ENCODE results near the gene MYD88.

The MYD88 gene

DNA sequence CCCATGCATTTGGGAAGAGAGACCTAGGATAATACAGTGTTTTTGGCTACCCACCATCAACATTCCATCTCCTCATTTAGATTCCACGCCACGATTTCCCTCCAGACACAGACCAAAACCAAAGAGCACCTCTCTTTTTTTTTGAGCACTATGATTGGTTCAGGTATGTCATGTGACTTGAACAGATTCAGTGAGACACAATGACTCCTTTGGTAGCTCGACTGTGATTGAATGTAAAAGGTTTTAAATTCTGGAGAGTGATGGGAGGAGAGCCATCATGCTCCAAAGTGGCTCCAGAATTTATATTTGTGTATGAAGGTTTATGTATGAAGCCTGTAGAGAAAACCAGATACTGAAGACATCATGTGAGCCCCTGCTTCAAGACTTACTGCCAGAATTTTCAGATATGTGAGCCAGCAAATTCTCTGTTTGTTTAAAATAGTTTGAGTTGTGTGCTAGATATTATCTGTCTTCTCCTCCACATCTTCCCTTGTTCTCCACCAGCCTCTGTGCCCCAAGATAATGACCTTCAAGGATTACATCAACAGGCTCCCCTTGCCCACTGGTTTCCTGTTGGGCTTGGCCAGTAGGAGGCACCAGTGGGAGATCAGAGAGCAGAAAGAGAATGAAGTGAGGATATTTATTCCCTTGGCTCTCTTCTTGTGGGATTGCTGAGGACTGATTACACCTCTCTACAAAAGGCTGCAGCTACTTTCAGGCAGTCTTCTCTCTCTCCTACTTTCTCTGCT lies 12.5 kb downstream of the MYD88 start:
- no peak for TF ChIP-seq Cebpa-rat (IDR thresholded peaks at IDR 0.05)
- Histone ChIP-seq H3K4me2 (peak overlapping the region in 5 of 11 experiments; percentile 56 to 93 (median 82); a peak in 11 of 22 replicates), H3K9ac (peak overlapping the region in 2 of 11 experiments; percentile 12 to 57; a peak in 3 of 22 replicates), H3K27me3 (no peaks in the 10 kb centered on the region), H3K27ac (peak overlapping the region in 6 of 11 experiments; percentile 19 to 93 (median 72); a peak in 10 of 22 replicates), H3K36me3 (peaks cover 0 to 8% (median 0%) of the 10 kb centered on the region in 11 experiments; a peak in 1 of 22 replicates), H3K4me3 (no peak overlapping the region), H4K20me1 (no peaks in the 10 kb centered on the region), H3K9me3 (replicated peaks in 1 of 11) (peaks cover 11 to 28% (median 22%) of the 10 kb centered on the region in 11 experiments; a peak in 21 of 22 replicates), H3K4me1 (peaks cover 6 to 100% (median 64%) of the 10 kb centered on the region in 10 experiments; a peak in 19 of 20 replicates)

DNA sequence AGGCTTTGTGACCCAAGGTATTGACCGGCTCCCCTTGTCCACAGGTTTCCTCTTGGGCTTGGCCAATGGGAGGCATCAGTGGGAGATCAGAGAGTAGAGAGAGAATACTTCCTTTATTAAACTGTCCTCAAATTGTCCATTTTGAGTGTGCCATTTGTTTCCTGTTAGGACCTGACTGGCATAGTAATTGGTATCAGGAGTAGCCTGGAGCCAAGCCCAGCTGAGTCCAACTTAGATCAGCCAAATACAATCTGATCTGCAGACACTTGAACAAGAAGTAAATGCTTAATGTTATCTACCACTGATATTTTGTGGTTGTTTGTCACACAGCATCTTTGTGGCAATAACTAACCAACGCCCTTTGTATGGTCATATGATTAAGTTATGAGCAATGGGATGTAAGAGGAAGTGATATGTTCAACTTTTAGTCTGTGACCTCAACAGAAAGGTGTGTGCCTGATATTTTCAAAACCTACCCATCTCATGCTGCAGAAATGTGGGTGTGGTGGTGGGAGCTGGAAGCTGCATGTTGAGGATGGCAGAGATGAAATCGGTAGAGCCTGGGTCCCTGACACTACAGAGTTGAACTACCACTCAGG lies 13.3 kb downstream of the MYD88 start:
- TF ChIP-seq Cebpa-rat (IDR thresholded peaks at IDR 0.05) = no peak
- no peaks in the 10 kb centered on the region for H4K20me1 ChIP-seq
- H3K27me3 ChIP-seq = no peaks in the 10 kb centered on the region
- no peak overlapping the region for H3K4me3 ChIP-seq
- peaks cover 6 to 97% (median 64%) of the 10 kb centered on the region in 10 experiments; a peak in 19 of 20 replicates for H3K4me1 ChIP-seq
- peaks cover 3 to 20% (median 14%) of the 10 kb centered on the region in 11 experiments; a peak in 19 of 22 replicates for H3K9me3 ChIP-seq (replicated peaks in 1 of 11)
- H3K9ac ChIP-seq = peak overlapping the region in 2 of 11 experiments; percentile 12 to 57; a peak in 3 of 22 replicates
- peak overlapping the region in 6 of 11 experiments; percentile 19 to 93 (median 72); a peak in 10 of 22 replicates for H3K27ac ChIP-seq
- peaks cover 0 to 2% (median 0%) of the 10 kb centered on the region in 11 experiments; a peak in 1 of 22 replicates for H3K36me3 ChIP-seq
- peak overlapping the region in 5 of 11 experiments; percentile 56 to 93 (median 75); a peak in 12 of 22 replicates for H3K4me2 ChIP-seq

DNA sequence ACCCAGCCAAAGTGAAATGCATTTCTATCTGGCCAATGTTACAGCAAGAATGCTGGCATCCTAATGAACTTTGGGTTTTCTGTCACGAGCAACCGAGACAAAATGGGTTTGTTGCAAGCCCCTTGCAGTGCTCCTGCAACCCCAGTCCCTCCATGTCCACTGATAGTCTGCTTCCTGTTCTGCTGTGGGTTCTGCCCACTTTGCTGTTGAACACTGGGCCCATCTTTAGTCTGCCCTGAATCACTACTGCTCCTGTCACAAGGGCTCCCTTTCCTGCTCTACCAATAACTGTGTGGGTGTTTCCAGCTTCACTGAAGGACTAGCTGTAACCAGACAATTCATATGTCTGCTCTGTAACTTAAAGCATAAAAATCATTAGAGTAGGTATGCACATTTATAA lies 14.1 kb downstream of the MYD88 start:
- peak overlapping the region in 3 of 11 experiments; percentile 15 to 31 (median 16); a peak in 1 of 22 replicates for H3K9ac ChIP-seq
- TF ChIP-seq Cebpa-rat (IDR thresholded peaks at IDR 0.05) = no peak
- no peaks in the 10 kb centered on the region for H3K36me3 ChIP-seq
- peaks cover 0 to 11% (median 6%) of the 10 kb centered on the region in 11 experiments; a peak in 12 of 22 replicates for H3K9me3 ChIP-seq (replicated peaks in 1 of 11)
- peak overlapping the region in 5 of 11 experiments; percentile 54 to 93 (median 78); a peak in 9 of 22 replicates for H3K27ac ChIP-seq
- no peaks in the 10 kb centered on the region for H4K20me1 ChIP-seq
- no peaks in the 10 kb centered on the region for H3K27me3 ChIP-seq
- peaks cover 6 to 95% (median 60%) of the 10 kb centered on the region in 10 experiments; a peak in 19 of 20 replicates for H3K4me1 ChIP-seq
- peak overlapping the region in 5 of 11 experiments; percentile 56 to 93 (median 75); a peak in 9 of 22 replicates for H3K4me2 ChIP-seq
- no peak overlapping the region for H3K4me3 ChIP-seq

DNA sequence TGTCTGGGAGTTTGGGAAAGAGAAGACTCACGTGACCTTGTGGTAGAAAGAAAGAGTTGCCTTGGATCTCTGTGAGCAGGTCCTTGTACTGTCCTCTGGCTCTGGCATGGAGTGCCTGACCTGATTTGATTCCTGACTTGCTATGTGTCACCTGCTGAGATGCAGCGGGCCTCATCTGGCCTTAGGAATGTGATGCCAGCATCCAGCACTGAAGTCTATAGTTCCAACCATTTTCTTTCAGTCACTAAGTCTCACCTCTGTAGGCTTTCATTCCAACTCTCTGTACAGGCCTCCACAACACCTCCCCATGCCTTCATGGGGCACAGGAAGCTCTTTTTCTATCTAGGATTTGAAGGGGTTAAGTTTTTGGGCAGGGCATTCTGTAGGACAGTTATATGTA lies 14.8 kb downstream of the MYD88 start:
- no peak overlapping the region for H3K4me3 ChIP-seq
- H3K9ac ChIP-seq = peak overlapping the region in 3 of 11 experiments; percentile 16 to 63 (median 57); a peak in 3 of 22 replicates
- peaks cover 1 to 95% (median 54%) of the 10 kb centered on the region in 10 experiments; a peak in 18 of 20 replicates for H3K4me1 ChIP-seq
- H3K27ac ChIP-seq = peak overlapping the region in 6 of 11 experiments; percentile 18 to 93 (median 66); a peak in 10 of 22 replicates
- H3K27me3 ChIP-seq = no peaks in the 10 kb centered on the region
- TF ChIP-seq Cebpa-rat (IDR thresholded peaks at IDR 0.05) = no peak
- no peaks in the 10 kb centered on the region for H3K36me3 ChIP-seq
- peaks cover 0 to 6% (median 0%) of the 10 kb centered on the region in 11 experiments; a peak in 5 of 22 replicates for H3K9me3 ChIP-seq (replicated peaks in 1 of 11)
- H4K20me1 ChIP-seq = no peaks in the 10 kb centered on the region
- H3K4me2 ChIP-seq = peak overlapping the region in 6 of 11 experiments; percentile 42 to 93 (median 72); a peak in 11 of 22 replicates

DNA sequence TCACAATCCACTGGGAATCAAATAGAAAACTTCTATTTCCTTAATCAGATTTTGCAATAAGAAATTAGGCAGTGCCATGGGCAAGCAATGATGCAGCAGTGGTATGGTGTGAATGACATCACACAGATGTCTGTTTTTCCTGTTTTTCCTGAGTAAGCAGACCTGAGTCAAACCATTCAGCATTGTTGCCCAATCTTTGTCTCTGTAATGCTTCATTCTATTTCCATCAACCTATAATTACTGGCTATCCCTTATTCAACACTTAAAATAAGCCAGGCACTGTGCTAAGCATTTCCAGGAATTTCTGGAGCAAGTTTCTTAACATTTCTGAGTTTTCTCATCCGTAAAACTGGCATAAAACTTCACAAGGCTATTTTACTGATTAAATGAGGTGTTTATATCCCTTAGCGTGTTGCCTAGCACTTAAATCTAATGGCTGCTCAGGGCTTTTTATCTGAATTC lies 15.6 kb downstream of the MYD88 start:
- H3K27ac ChIP-seq = peak overlapping the region in 7 of 11 experiments; percentile 15 to 93 (median 63); a peak in 12 of 22 replicates
- no peaks in the 10 kb centered on the region for H4K20me1 ChIP-seq
- H3K4me3 ChIP-seq = no peak overlapping the region
- peak overlapping the region in 7 of 11 experiments; percentile 7 to 93 (median 69); a peak in 13 of 22 replicates for H3K4me2 ChIP-seq
- no peaks in the 10 kb centered on the region for H3K36me3 ChIP-seq
- 0 out of 22 replicates have a peak, but pooled peaks cover 0 to 5% (median 0%) of the 10 kb centered on the region in 11 experiments for H3K9me3 ChIP-seq (replicated peaks in 1 of 11)
- peaks cover 0 to 95% (median 48%) of the 10 kb centered on the region in 10 experiments; a peak in 16 of 20 replicates for H3K4me1 ChIP-seq
- peak overlapping the region in 4 of 11 experiments; percentile 42 to 70 (median 56); a peak in 7 of 22 replicates for H3K9ac ChIP-seq
- TF ChIP-seq Cebpa-rat (IDR thresholded peaks at IDR 0.05) = peak in 4 of 11 experiments; percentile 64 to 94 (median 68); a peak in 6 of 22 replicates
- H3K27me3 ChIP-seq = no peaks in the 10 kb centered on the region

DNA sequence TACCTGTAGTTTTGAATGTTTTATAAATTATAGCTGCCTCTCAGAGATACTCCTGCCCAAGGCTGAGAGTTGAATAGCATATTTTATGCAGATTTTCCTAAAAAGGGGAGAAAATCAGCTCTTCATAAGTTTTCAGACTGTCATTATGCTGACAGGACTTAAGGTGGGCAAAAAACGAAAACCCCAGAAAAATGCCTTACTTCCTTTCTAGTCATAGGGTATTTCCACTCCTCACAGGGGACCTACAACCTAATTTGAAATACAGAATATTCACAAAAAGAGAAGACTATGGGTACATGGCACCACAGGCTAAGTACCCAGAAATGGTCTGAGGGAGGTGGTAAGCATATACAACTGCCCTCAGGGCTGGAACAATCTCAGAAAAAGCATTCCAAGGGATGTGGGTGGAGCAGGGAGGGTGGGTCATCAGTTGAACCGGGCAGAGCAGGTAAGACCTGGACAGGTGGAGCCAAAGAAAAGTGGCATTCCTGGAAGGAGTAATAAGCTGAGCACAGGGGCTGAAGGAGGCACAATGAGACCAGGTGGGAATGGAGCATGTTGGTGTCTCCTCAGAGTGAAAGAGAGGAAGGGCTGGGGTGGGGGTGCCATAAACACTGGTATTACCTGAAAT lies 16.3 kb downstream of the MYD88 start:
- no peak for TF ChIP-seq Cebpa-rat (IDR thresholded peaks at IDR 0.05)
- 0 out of 22 replicates have a peak, but pooled peaks cover 0 to 5% (median 0%) of the 10 kb centered on the region in 11 experiments for H3K9me3 ChIP-seq (replicated peaks in 1 of 11)
- no peak overlapping the region for H3K4me3 ChIP-seq
- peak overlapping the region in 7 of 11 experiments; percentile 7 to 93 (median 69); a peak in 10 of 22 replicates for H3K4me2 ChIP-seq
- H4K20me1 ChIP-seq = no peaks in the 10 kb centered on the region
- no peaks in the 10 kb centered on the region for H3K36me3 ChIP-seq
- H3K9ac ChIP-seq = peak overlapping the region in 4 of 11 experiments; percentile 42 to 70 (median 56); a peak in 7 of 22 replicates
- H3K27me3 ChIP-seq = no peaks in the 10 kb centered on the region
- H3K27ac ChIP-seq = peak overlapping the region in 7 of 11 experiments; percentile 15 to 93 (median 63); a peak in 12 of 22 replicates
- peaks cover 0 to 88% (median 42%) of the 10 kb centered on the region in 10 experiments; a peak in 14 of 20 replicates for H3K4me1 ChIP-seq

DNA sequence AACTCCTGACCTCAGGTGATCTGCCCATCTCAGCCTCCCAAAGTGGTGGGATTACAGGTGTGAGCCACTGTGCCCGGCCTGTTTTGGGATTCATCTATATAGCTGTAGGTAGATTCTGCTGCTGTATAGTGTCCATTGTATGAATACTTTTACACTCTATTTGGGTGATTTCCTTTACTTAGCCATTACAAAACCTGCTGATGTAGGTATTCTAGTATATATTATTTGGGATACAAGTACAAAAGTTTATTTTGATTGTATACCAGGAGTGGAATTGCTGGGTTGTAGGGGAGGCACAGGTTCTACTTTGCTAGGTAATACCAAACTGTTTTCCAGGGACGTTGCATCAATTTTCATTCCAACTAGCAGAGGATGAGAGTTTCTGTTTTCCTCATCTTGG lies 17.4 kb downstream of the MYD88 start:
- no peaks in the 10 kb centered on the region for H4K20me1 ChIP-seq
- peaks cover 0 to 77% (median 35%) of the 10 kb centered on the region in 10 experiments; a peak in 13 of 20 replicates for H3K4me1 ChIP-seq
- no peak overlapping the region for H3K9ac ChIP-seq
- H3K27ac ChIP-seq = peak overlapping the region in 1 of 11 experiments; percentile 89; a peak in 2 of 22 replicates
- H3K27me3 ChIP-seq = no peaks in the 10 kb centered on the region
- H3K9me3 ChIP-seq (replicated peaks in 1 of 11) = 0 out of 22 replicates have a peak, but pooled peaks cover 0 to 5% (median 0%) of the 10 kb centered on the region in 11 experiments
- no peak overlapping the region for H3K4me3 ChIP-seq
- no peak for TF ChIP-seq Cebpa-rat (IDR thresholded peaks at IDR 0.05)
- peak overlapping the region in 3 of 11 experiments; percentile 75 to 93 (median 91); a peak in 4 of 22 replicates for H3K4me2 ChIP-seq
- no peaks in the 10 kb centered on the region for H3K36me3 ChIP-seq

DNA sequence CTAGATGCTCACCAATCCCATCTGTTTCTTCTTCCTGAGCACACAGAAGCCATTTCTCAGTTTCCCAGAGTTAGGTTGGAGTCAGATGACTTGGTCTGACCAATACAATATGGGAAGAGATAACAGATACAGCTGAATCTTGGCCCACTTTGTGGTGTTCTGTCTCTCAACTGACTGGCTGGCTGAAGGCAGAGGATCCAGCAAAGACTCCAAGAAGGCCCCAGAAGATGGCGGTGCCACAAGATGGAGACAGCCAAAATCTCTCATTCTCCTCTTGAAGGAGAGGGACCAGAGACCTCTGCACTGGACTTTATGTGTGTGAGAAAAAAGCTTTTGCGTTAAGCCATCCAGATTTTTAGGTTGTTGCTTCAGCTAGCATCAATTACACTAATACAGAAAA lies 18.7 kb downstream of the MYD88 start:
- no peak for TF ChIP-seq Cebpa-rat (IDR thresholded peaks at IDR 0.05)
- H3K27me3 ChIP-seq = no peaks in the 10 kb centered on the region
- no peak overlapping the region for H3K4me3 ChIP-seq
- H3K9me3 ChIP-seq (replicated peaks in 1 of 11) = no peaks in the 10 kb centered on the region
- no peak overlapping the region for H3K9ac ChIP-seq
- H4K20me1 ChIP-seq = no peaks in the 10 kb centered on the region
- no peak overlapping the region for H3K4me2 ChIP-seq
- no peak overlapping the region for H3K27ac ChIP-seq
- no peaks in the 10 kb centered on the region for H3K36me3 ChIP-seq
- peaks cover 0 to 64% (median 26%) of the 10 kb centered on the region in 10 experiments; a peak in 13 of 20 replicates for H3K4me1 ChIP-seq
